OCI-LY7 (cell line): Measurements from ENCODE around the gene RET. TPM values are rescaled to one million over a fixed set of nuclear protein-coding genes. Genes with fewer than 3 reads are reported as not detected.
A peak's percentile ranks its signal among the peaks of the same experiment; 100 is the strongest.

ENCODE experiments used
- BruUV-seq: library from RNA; stranded (reverse); fragments of 400-500 nt; replicated peaks from 2 replicates; lab custom pipeline; 2021; lab: Mats Ljungman, UMichigan
- CTCF ChIA-PET: fragments of 300-600 bp; sonication (Branson Sonifier 250); formaldehyde crosslinking; loops from one replicate; lab custom pipeline; 2022; ENCODE audit warnings: antibody characterized with exemption; ENCODE audit not compliant: unreplicated experiment; lab: Charles Lee
- POLR2A ChIA-PET: fragments of 300-600 bp; sonication (Branson Sonifier 250); formaldehyde crosslinking; loops from one replicate; lab custom pipeline; 2022; ENCODE audit warnings: antibody characterized with exemption; lab: Charles Lee
- DNase-seq: peaks from one replicate; pipeline ENCODE4 v3.0.0-alpha.2; 2015; ENCODE audit warnings: low spot score
- H2AFZ ChIP-seq: fragments of 200-600 bp; sonication (generic), shearing (Covaris generic); 2 replicates; pipeline ENCODE4 v1.6.1; 2014; ENCODE audit warnings: mild to moderate bottlenecking, antibody characterized with exemption, low read length, moderate library complexity
- H3K27ac ChIP-seq: fragments of 200-600 bp; sonication (generic); 2 replicates; pipeline ENCODE4 v1.5.1; 2014; ENCODE audit warnings: mixed run types, low read depth, mild to moderate bottlenecking, moderate library complexity, low read length, inconsistent platforms; ENCODE audit not compliant: poor library complexity, severe bottlenecking
- H3K36me3 ChIP-seq: fragments of 200-600 bp; sonication (generic); 2 replicates; pipeline ENCODE4 v1.6.1; 2014; ENCODE audit warnings: mild to moderate bottlenecking, antibody characterized with exemption, low read length, moderate library complexity, mixed read lengths; ENCODE audit not compliant: insufficient read depth
- H3K4me1 ChIP-seq: fragments of 200-600 bp; sonication (generic); 2 replicates; pipeline ENCODE4 v1.5.1; 2014; ENCODE audit warnings: mild to moderate bottlenecking, low read length; ENCODE audit not compliant: insufficient read depth, poor library complexity, severe bottlenecking
- H3K4me2 ChIP-seq: fragments of 200-600 bp; sonication (generic); 2 replicates; pipeline ENCODE4 v1.6.1; 2014; ENCODE audit warnings: mild to moderate bottlenecking, low read length
- H3K4me3 ChIP-seq: fragments of 200-600 bp; sonication (generic); 2 replicates; pipeline ENCODE4 v1.5.1; 2014; ENCODE audit warnings: mild to moderate bottlenecking, low read depth, low read length; ENCODE audit not compliant: poor library complexity, severe bottlenecking
- H3K79me2 ChIP-seq: fragments of 200-600 bp; sonication (generic); 2 replicates; pipeline ENCODE4 v1.6.1; 2016; ENCODE audit warnings: low read depth, mild to moderate bottlenecking, low read length, moderate library complexity, mixed read lengths; ENCODE audit not compliant: insufficient read depth
- H3K9me2 ChIP-seq: fragments of 200-600 bp; sonication (generic); 2 replicates; pipeline ENCODE4 v1.6.1; 2016; ENCODE audit warnings: mild to moderate bottlenecking, low read length, mixed read lengths; ENCODE audit not compliant: insufficient read depth
- H3K9me3 ChIP-seq: fragments of 200-600 bp; sonication (generic); 2 replicates; pipeline ENCODE4 v1.6.1; 2014; ENCODE audit warnings: mild to moderate bottlenecking, mixed run types, low read length, mixed read lengths
- H4K20me1 ChIP-seq: fragments of 200-600 bp; sonication (generic); 2 replicates; pipeline ENCODE4 v1.6.1; 2014; ENCODE audit warnings: mild to moderate bottlenecking, antibody characterized with exemption, low read length, moderate library complexity, mixed read lengths; ENCODE audit not compliant: insufficient read depth
- CTCF ChIP-seq: fragments of 200-600 bp; sonication (generic); conservative IDR thresholded peaks from 2 replicates; pipeline ENCODE4 v1.5.1; 2014; ENCODE audit warnings: mild to moderate bottlenecking, antibody characterized with exemption, low read length, moderate library complexity, mixed read lengths
- EZH2phosphoT487 ChIP-seq: fragments of 200-600 bp; sonication (generic); IDR thresholded peaks from 2 replicates; pipeline ENCODE4 v1.6.1; 2018; ENCODE audit warnings: low read depth, borderline replicate concordance, mild to moderate bottlenecking, mixed run types, antibody characterized with exemption, low read length, moderate library complexity, mixed read lengths
- intact Hi-C: fragments of 100-400 bp; cut with micrococcal nuclease; formaldehyde crosslinking; loops from one replicate; pipeline ENCODE4 v1.10.0; 2022; ENCODE audit not compliant: unreplicated experiment
- total RNA-seq, 2 experiments: library from RNA; depleted of rRNA in 1 of 2; stranded (reverse); fragments of >200 nt in 1 of 2; shearing (Covaris generic) in 1 of 2; gene quantifications; 2 replicates each; pipeline ENCODE4 v1.2.3, GENCODE V29; 2014 to 2022

The RET gene
- total RNA-seq, 2 experiments from 2014 or later = 0.06 TPM; not detected in 1

GRCh38 chr10:43166207-43166879 lies 89.5 kb downstream of the RET start:
- H3K36me3 ChIP-seq = peaks cover 72% of the 10 kb centered on the region
- H3K4me2 ChIP-seq = no peak overlapping the region
- H3K9me2 ChIP-seq = no peaks in the 10 kb centered on the region
- DNase-seq = no peak
- intact Hi-C loops = no loop called here
- H3K4me1 ChIP-seq = peaks cover 11% of the 10 kb centered on the region
- CTCF ChIA-PET = no interaction called here
- H3K9me3 ChIP-seq = no peaks in the 10 kb centered on the region
- H3K27ac ChIP-seq = no peak overlapping the region
- H3K79me2 ChIP-seq = no peaks in the 10 kb centered on the region
- H2AFZ ChIP-seq = no peak overlapping the region
- POLR2A ChIA-PET = no interaction called here
- no peak for TF ChIP-seq CTCF
- TF ChIP-seq EZH2phosphoT487 = no peak
- H4K20me1 ChIP-seq = no peaks in the 10 kb centered on the region
- H3K4me3 ChIP-seq = no peak overlapping the region
- no TSS peak for BruUV-seq

- no peak overlapping the region for H3K27ac ChIP-seq
- H3K79me2 ChIP-seq = no peaks in the 10 kb centered on the region
- H4K20me1 ChIP-seq = no peaks in the 10 kb centered on the region
- H3K36me3 ChIP-seq = peaks cover 72% of the 10 kb centered on the region
- H3K4me2 ChIP-seq = peak overlapping the region; percentile 25; the same call in 1 of the 2 replicates
- ChIA-PET CTCF (no interaction called here), POLR2A (interaction anchor here (0.6 to 1.0 kb wide), 3 partner anchors 14 to 144 kb away, joined by 3 to 7 read pairs (median 3); no protein-coding TSS in a partner anchor)
- H2AFZ ChIP-seq = no peak overlapping the region
- H3K9me2 ChIP-seq = no peaks in the 10 kb centered on the region
- DNase-seq = peak; percentile 27
- BruUV-seq = no TSS peak
- intact Hi-C loops = no loop called here
- H3K4me1 ChIP-seq = peaks cover 11% of the 10 kb centered on the region
- TF ChIP-seq EZH2phosphoT487 (no peak), CTCF (no peak)
- no peaks in the 10 kb centered on the region for H3K9me3 ChIP-seq
- H3K4me3 ChIP-seq = no peak overlapping the region
Observed at GRCh38 chr10:43166880-43167497, 90.1 kb downstream of the RET start.

GRCh38 chr10:43167498-43167889 lies 90.6 kb downstream of the RET start:
- Histone ChIP-seq H3K36me3 (peaks cover 72% of the 10 kb centered on the region), H4K20me1 (no peaks in the 10 kb centered on the region), H3K9me2 (no peaks in the 10 kb centered on the region), H3K4me2 (no peak overlapping the region), H3K9me3 (no peaks in the 10 kb centered on the region), H3K79me2 (no peaks in the 10 kb centered on the region), H3K27ac (no peak overlapping the region), H3K4me1 (peaks cover 11% of the 10 kb centered on the region), H2AFZ (no peak overlapping the region), H3K4me3 (no peak overlapping the region)
- no peak for TF ChIP-seq CTCF
- no peak for TF ChIP-seq EZH2phosphoT487
- CTCF ChIA-PET = no interaction called here
- DNase-seq = no peak
- no TSS peak for BruUV-seq
- intact Hi-C loops = no loop called here
- POLR2A ChIA-PET = interaction anchor here (0.6 to 1.0 kb wide), 3 partner anchors 14 to 145 kb away, joined by 3 to 7 read pairs (median 3); no protein-coding TSS in a partner anchor
